ENCODE results near the gene SCARB2. TPM values are rescaled to one million over a fixed set of nuclear protein-coding genes. Genes with fewer than 3 reads are reported as not detected.
A peak's percentile ranks its signal among the peaks of the same experiment; 100 is the strongest.

The SCARB2 gene
- polyA plus RNA-seq, 1 donor (not counting 4 experiments of a cell fraction or from before 2014, with no cell fraction given): 72.2 TPM

- no peak overlapping the region for H3K4me2 ChIP-seq (ENCODE audit: control insufficient read depth, extremely low read depth, insufficient read depth, low read depth, low read length)
- H3K4me1 ChIP-seq (ENCODE audit: control insufficient read depth, extremely low read depth, insufficient read depth, low read length): peaks cover 17% of the 10 kb centered on the region
- H3K27me3 ChIP-seq (ENCODE audit: control insufficient read depth, extremely low read depth, insufficient read depth, low read length): no peaks in the 10 kb centered on the region
- dilution Hi-C loops (cut with MboI; ENCODE audit: extremely low pct_ligation_motif_present, low sequenced_read_pairs): loop anchor here (25.0 kb wide), 1 partner anchor 313 kb away; no protein-coding TSS in a partner anchor
- H3K9me3 ChIP-seq (ENCODE audit: control insufficient read depth, low read depth, low read length): no peaks in the 10 kb centered on the region
- no peaks in the 10 kb centered on the region for H4K20me1 ChIP-seq (ENCODE audit: control insufficient read depth, extremely low read depth, insufficient read depth, low read length)
- no peak overlapping the region for H3K4me3 ChIP-seq (ENCODE audit: control insufficient read depth in 2 of 3, extremely low read depth in 1 of 3, insufficient read depth in 2 of 3, low read depth in 1 of 3, low read length in 3 of 3)
- H2AFZ ChIP-seq (ENCODE audit: control insufficient read depth, low read length): no peak overlapping the region
- peaks cover 4 to 9% of the 10 kb centered on the region in 2 experiments for H3K36me3 ChIP-seq (ENCODE audit: control insufficient read depth in 2 of 2, extremely low read depth in 1 of 2, insufficient read depth in 2 of 2, low read length in 2 of 2)
- no peak overlapping the region for H3K9ac ChIP-seq (ENCODE audit: control insufficient read depth, extremely low read depth, insufficient read depth, low read length)
- TF ChIP-seq EZH2 (IDR thresholded peaks at IDR 0.05; ENCODE audit: low read length) (no peak), CTCF (optimal IDR thresholded peaks at IDR 0.05 in 1 of 3, IDR thresholded peaks at IDR 0.05 in 1 of 3, conservative IDR thresholded peaks at IDR 0.05 in 1 of 3; ENCODE audit: extremely low read depth in 1 of 3, insufficient read depth in 2 of 3, low read length in 3 of 3) (no peak)
- no peak overlapping the region for H3K27ac ChIP-seq (ENCODE audit: control insufficient read depth, insufficient read depth, low read length)
- no peak for FAIRE-seq
- no peak for DNase-seq (ENCODE audit: low read depth, low spot score)
- peaks cover 33% of the 10 kb centered on the region for H3K79me2 ChIP-seq (ENCODE audit: control insufficient read depth, insufficient read depth, low read length)
- no peaks in the 10 kb centered on the region for H3K9me1 ChIP-seq (ENCODE audit: control insufficient read depth, extremely low read depth, insufficient read depth, low read length)
Measured at GRCh38 chr4:76199664-76200211, 13.9 kb downstream of the SCARB2 start.

- H3K9me3 ChIP-seq (ENCODE audit: control insufficient read depth, low read depth, low read length): no peaks in the 10 kb centered on the region
- no peaks in the 10 kb centered on the region for H3K27me3 ChIP-seq (ENCODE audit: control insufficient read depth, extremely low read depth, insufficient read depth, low read length)
- H3K27ac ChIP-seq (ENCODE audit: control insufficient read depth, insufficient read depth, low read length): peak overlapping the region; percentile 10
- H2AFZ ChIP-seq (ENCODE audit: control insufficient read depth, low read length): no peak overlapping the region
- no peak overlapping the region for H3K4me3 ChIP-seq (ENCODE audit: control insufficient read depth in 2 of 3, extremely low read depth in 1 of 3, insufficient read depth in 2 of 3, low read depth in 1 of 3, low read length in 3 of 3)
- dilution Hi-C loops (cut with MboI; ENCODE audit: extremely low pct_ligation_motif_present, low sequenced_read_pairs): loop anchor here (25.0 kb wide), 1 partner anchor 314 kb away; no protein-coding TSS in a partner anchor
- no peak overlapping the region for H3K9ac ChIP-seq (ENCODE audit: control insufficient read depth, extremely low read depth, insufficient read depth, low read length)
- no peaks in the 10 kb centered on the region for H3K9me1 ChIP-seq (ENCODE audit: control insufficient read depth, extremely low read depth, insufficient read depth, low read length)
- no peak overlapping the region for H3K4me2 ChIP-seq (ENCODE audit: control insufficient read depth, extremely low read depth, insufficient read depth, low read depth, low read length)
- TF ChIP-seq CTCF (optimal IDR thresholded peaks at IDR 0.05 in 1 of 3, IDR thresholded peaks at IDR 0.05 in 1 of 3, conservative IDR thresholded peaks at IDR 0.05 in 1 of 3; ENCODE audit: extremely low read depth in 1 of 3, insufficient read depth in 2 of 3, low read length in 3 of 3) (no peak), EZH2 (IDR thresholded peaks at IDR 0.05; ENCODE audit: low read length) (no peak)
- no peak for DNase-seq (ENCODE audit: low read depth, low spot score)
- peaks cover 27% of the 10 kb centered on the region for H3K4me1 ChIP-seq (ENCODE audit: control insufficient read depth, extremely low read depth, insufficient read depth, low read length)
- no peak for FAIRE-seq
- H3K79me2 ChIP-seq (ENCODE audit: control insufficient read depth, insufficient read depth, low read length): peaks cover 29% of the 10 kb centered on the region
- H4K20me1 ChIP-seq (ENCODE audit: control insufficient read depth, extremely low read depth, insufficient read depth, low read length): no peaks in the 10 kb centered on the region
- peaks cover 4 to 9% of the 10 kb centered on the region in 2 experiments for H3K36me3 ChIP-seq (ENCODE audit: control insufficient read depth in 2 of 2, extremely low read depth in 1 of 2, insufficient read depth in 2 of 2, low read length in 2 of 2)
Measured at GRCh38 chr4:76198411-76199237, 15.0 kb downstream of the SCARB2 start.

Data from keratinocyte (primary cell).